ENCODE measurements around the gene CAMK1D.
"Not testable (repeated sequence)": the region's sequence is repeated elsewhere in the genome, so short reads cannot be mapped to it uniquely, and the experiment has no call there.

The CAMK1D gene

DNA sequence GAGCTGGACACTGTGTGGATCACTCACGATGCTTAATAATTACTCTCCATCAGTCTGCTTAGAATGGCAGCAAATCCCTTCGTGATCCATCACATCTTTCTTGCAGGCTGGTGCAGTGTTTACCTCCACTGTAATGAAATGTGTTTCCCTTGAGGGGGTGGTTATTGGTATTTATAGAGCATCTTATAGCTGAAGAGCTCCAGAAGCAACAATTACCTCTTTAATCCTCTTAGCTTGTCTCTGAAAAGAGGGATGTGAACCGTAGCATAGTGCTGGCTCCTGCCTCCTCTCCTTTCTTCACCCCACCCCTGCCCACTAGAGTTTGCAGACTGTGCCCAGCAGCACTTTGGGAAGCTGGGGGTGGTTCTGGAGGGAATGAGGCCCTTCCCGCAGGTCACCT lies 132.6 kb downstream of the CAMK1D start:
- no peak overlapping the region for H3K4me3 ChIP-seq
- no peak overlapping the region for H3K27ac ChIP-seq

DNA sequence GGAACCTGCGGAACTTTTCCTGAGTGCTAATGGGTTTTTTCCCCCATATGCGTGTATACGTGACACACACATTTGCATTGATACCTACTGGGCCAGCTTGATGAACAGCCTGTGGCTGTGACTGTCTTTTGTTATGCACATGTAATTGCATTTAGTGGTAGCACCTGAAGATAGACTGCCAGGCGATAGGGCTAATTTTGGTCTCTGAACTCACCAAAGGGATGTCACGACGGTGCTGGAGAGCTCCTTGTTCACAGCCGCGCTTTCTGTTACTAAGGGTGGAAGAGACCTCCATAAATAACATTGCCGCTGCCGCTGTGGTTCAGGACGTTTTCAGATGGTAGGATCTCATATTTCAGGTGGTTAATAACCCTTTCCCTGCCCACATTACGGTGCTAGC lies 133.2 kb downstream of the CAMK1D start:
- H3K27ac ChIP-seq = no peak overlapping the region

DNA sequence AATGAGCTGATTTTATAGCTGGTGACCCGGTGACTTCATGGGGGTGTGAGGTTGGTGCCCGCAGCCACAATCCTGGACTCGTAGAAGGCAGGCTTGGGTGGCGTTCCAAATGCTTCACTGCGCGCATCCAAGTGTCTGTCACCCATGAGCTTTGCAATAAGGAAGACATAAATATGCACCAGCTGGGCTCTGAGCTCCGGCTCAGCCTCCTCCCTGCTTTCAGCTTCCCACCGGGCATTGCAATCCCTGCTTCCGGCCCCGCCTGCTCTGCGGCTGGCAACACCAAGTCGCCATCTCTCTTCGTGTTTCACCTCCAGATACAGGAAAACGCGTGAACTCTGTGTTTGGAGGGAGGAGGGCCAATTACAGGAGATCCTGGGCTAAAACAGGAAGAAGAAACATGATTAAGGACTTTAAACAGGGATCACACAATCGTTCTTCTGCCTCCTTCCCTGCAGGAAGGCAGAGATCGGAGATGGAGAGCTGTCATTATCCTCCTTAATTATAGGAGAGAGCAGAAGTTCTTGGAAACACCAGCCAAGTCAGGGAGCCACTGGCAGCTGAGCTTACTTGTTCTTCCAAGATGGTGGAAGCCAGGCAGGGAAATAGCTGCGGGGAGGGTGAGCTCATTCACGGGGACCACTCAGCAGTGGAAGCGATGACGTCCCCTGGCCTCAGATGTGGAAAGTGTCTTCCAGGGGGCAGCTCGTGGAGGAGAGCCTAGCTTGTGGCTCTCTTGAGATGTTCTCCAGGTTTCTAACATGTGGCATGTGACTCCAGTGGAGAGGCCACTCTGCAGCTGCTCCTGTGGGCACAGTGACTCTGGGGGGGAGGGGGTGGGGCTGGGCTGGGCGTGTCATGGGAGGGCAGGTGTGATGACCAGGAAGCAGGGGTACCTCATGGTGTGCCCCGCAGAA lies 134.9 kb downstream of the CAMK1D start:
- no peak overlapping the region for H3K4me3 ChIP-seq
- H3K27ac ChIP-seq = peak overlapping the region in 2 of 21 experiments; percentile 23 to 33

More for the DNA sequence above, 133.2 kb downstream of the CAMK1D start:
- no peak overlapping the region for H3K4me3 ChIP-seq

DNA sequence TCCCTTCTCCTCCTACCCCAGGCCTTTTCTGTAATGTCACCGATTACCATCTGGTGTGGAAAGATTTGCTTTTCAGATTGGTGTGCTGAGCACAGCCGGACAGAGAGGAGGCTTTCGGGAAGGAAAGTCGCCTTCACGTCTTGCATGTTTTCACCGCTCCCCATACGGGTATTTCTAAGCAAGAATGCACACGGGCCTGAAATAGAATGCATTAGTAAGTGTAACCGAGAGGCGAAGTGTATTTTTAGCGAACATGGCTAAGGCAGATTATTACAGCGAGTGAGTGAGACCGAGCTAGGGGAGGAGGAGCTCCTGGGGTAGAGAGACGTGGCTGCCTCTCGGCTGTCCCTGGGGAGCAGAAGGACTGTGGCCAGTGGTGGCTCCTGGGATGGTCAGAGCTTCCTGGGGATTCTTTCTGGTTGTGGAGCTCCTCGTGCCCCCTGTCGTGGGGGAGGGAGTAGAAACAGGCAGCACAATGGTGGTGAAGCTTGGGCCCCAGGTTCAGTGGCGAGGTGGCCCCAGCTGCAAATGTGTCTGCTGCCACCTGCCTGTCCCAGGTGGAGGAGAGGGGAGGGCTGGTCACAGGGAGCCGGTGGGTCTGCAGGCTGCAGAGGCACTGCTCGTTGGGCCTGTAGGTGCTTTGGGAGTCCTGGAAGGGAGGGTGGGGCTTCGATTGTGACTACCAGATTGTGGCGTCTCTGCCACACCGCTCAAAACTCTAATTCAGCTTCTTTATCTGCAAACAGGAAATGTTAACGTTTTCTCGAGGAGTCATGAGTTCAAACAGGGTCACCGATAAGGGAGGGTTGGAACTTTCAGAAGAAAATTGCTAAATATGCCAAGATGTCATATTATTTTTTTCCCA lies 135.8 kb downstream of the CAMK1D start:
- peak overlapping the region in 1 of 21 experiments; percentile 33 for H3K27ac ChIP-seq

DNA sequence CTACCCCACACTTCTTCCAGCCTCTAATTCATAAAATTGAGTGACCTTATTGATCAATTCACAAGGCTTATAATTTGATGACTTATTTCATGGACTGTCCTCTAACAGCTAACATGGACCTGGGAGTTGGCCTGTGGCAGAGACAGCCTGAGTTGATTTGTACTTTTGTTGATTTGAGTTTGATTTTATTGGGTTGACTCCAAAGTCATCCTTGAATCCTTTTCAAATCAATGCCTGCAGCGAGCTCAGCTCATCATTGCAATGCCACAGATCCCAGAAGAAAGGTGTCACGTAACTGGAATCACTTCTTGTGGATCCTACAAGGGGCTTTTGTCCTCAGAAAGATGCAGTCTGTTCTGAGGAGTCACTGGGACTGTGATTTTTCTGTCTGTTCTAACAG lies 138.0 kb downstream of the CAMK1D start:
- no peak overlapping the region for H3K27ac ChIP-seq
- H3K4me3 ChIP-seq = no peak overlapping the region

More for the DNA sequence above, 135.8 kb downstream of the CAMK1D start:
- no peak overlapping the region for H3K4me3 ChIP-seq

DNA sequence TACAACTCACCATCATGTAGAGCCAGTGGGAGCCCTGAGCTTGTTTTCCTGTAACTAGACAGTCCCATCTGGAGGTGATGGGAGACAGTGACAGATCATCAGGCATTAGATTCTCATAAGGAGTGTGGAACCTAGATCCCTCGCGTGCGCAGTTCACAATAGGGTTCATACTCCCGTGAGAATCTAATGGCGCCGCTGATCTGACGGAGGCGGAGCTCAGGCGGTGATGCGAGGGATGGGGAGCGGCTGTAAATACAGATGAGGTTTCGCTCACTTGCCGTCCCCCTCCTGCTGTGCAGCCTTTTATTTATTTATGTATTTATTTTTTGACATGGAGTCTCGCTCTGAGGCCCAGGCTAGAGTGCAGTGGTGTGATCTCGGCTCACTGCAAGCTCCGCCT lies 139.3 kb downstream of the CAMK1D start:
- Histone ChIP-seq H3K27ac (no peak overlapping the region), H3K4me3 (no peak overlapping the region)

DNA sequence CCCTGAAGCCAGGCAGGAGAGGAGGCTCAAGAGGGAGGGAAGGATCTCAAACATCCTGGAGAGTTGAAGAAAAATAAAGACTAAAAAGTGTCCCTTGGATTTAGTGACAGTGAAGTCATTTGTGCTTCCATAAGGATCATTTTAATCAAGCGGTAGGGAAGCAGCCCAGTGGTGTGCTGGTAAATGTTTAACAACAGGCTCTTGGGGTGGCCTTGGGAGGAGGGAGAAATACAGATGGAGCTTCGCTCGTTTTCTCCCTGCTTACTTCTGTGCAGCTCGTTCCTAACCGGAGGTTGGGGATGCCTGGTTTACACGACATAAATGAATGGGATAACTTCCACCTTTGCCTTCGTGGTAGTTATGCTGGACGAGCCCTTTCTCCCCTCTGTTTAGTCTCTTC lies 140.0 kb downstream of the CAMK1D start:
- Histone ChIP-seq H3K4me3 (no peak overlapping the region), H3K27ac (no peak overlapping the region)

DNA sequence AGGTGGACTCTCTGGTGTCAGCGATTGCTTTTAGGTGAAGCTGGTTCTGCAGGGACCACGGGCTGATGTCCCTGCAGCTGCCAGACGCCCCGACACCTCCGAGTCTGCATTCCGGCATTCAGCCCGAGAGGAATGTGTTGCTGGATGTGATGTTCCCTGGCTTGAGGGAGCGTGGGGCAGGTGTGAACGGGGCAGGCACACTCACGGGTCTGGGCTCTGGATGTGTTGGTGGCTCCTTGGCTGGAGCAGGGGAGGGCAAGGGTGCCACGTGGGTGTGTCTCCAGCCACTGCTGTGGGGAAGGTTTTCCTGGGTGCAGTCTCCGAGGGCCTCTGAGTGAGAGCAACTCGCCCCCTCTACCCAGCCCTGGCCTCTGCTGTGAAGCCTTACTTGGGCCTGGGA lies 140.5 kb downstream of the CAMK1D start:
- Histone ChIP-seq H3K27ac (no peak overlapping the region), H3K4me3 (no peak overlapping the region)

DNA sequence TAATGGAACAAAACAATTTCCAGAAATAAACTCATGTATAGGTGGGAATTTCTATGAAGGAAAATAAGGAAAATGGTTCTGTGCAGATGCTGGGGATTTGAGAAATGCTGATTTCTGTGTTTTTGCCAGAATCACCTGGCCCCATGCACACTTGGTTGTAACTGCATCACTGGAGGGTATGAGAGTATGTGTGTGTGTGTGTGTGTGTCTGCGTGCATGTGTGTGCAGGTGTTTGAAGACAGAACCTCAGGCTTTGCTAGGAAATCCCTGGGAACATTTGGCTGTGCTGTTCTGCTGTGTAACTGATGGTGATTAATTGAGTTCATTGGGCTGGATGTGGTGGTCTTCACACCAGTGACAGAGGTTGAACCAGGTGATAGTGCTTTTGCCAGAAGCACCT lies 141.6 kb downstream of the CAMK1D start:
- no peak overlapping the region for H3K4me3 ChIP-seq

DNA sequence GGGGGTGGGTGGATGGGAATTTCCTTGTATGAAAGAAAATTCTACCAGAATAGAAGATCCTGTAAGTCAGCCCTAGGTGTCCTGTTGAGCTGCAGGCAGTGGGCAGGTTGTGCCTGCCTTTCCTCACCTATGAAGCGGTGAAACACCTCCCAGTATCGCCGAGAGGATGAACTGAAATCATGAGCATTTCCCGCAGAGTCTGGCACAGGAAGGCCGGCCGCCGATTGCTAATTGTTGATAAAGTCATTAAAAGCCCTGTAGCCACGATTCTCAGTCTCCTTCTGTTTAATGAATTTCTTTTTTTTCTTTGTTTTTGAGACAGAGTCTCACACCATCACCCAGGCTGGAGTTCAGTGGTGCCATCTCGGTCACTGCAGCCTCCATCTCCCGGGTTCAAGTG lies 142.1 kb downstream of the CAMK1D start:
- Histone ChIP-seq H3K4me3 (no peak overlapping the region), H3K27ac (no peak overlapping the region)

More for the DNA sequence above, 141.6 kb downstream of the CAMK1D start:
- H3K27ac ChIP-seq = no peak overlapping the region

DNA sequence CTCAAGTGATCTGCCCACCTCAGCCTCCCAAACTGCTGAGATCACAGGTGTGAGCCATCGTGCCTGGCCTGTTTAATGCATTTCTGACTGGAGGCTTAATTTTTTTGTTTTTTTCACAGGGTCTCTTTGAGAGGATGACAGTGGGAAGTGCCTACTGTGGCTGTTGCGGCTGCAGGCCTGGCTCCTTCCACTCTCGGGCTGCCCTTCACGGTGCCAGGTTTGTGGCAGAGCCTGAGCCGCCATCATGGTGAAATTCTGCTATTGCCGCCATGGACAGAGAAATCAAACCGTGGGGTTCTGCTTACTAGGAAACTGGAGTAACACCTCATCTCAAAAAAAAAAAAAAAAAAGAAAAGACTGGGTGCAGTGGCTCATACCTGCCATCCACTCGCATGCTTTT lies 142.7 kb downstream of the CAMK1D start:
- no peak overlapping the region for H3K27ac ChIP-seq
- H3K4me3 ChIP-seq = no peak overlapping the region

DNA sequence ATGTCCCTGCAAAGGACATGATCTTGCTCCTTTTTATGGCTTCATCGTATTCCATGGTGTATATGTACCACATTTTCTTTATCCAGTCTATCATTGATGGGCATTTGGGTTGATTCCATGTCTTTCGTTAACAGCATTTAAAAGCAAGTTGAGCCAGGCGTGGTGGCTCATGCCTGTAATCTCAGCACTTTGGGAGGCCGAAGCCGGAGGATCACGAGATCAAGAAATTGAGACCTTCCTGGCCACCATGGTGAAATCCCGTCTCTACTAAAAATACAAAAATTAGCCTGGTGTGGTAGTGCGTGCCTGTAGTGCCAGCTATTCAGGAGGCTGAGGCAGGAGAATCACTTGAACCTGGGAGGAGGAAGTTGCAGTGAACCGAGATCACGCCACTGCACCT lies 147.7 kb downstream of the CAMK1D start:
- not testable (repeated sequence) for H3K27ac ChIP-seq, H3K4me3 ChIP-seq

DNA sequence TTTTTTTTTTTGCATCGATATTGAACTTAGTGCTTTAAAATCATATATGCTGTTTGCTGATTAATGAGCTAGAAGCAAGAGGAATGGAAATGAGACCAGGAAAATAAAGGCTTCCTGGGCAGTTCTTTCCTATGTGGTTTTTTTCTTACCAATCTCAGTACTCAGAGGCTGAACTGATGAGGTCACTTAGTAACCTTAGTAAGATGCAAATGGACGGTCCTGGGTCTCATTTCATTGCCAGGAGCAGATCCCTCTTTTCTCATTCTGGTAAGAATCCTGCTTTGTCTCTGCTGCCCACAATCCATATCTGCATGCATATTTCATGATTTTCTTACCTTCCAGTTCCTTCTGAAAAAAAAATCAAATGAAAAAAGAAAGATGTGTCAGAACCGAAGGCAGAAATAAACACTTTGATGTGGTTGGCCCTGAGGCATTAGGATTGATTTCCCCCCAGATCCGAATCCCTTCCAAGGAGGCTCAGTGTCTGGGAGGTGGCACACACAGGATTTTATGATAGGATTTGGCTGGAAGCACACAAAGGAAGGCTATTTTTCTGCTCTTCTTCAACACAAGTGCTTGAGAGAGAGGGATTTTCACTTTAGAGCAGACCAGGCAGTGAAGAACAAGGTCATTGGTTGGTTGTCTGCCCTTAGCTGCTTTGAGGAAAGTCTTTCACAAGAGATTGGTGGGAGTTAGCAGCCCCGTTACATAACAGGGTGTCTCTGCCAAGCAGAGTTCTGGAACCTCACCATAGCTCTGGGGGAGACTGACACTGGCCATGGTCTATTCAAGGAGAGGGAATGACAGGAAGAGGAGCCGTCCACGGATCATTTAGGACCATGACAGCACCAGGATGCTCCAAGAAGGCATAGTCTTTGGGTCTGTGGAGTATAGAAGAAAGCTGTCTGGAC lies 150.0 kb downstream of the CAMK1D start:
- Histone ChIP-seq H3K27ac (peak overlapping the region in 1 of 21 experiments; percentile 19), H3K4me3 (no peak overlapping the region)

DNA sequence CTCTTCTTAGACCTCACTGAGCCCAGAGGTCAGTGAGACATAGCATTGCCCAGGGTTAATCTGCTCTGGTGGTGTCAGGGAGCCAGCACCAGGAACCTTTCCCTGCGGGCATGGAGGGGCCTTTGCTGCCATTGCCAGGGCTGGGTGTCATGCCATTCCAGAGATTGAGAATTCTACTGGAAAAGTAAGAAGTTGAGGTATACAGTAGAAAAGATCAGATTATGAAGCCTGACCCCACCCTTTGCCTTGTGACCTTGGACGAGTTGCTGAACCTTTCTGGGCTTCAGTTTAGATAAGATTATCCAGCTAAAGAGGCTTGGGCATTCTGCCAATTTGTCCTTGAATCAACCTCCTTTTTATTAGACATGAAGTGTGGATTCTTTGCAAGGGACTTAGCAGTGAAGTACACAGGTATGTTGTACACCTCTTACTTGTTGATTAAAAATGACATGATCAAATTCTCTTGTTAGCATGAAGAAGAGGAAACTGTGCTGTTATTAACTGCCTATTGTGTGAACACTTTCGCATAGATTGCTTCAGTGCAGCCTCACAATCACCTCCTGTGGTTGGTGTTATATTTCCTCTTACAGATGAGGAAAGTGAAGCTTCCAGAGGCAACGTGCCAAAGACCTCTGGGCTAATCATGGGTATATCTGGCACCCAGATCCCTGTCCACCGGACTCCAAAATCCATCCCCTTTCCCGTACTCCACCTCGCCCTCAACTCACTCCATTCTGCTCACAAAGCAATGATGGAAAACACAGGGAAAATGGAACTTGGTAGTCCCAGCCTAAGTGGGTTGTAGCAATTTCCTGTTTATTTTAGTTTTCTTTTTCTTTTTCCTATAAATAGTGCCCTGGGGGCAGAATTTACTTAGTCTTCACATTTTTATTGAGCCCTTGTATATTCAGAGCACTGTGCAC lies 151.3 kb downstream of the CAMK1D start:
- Histone ChIP-seq H3K27ac (peak overlapping the region in 2 of 21 experiments; percentile 3 to 5), H3K4me3 (no peak overlapping the region)

DNA sequence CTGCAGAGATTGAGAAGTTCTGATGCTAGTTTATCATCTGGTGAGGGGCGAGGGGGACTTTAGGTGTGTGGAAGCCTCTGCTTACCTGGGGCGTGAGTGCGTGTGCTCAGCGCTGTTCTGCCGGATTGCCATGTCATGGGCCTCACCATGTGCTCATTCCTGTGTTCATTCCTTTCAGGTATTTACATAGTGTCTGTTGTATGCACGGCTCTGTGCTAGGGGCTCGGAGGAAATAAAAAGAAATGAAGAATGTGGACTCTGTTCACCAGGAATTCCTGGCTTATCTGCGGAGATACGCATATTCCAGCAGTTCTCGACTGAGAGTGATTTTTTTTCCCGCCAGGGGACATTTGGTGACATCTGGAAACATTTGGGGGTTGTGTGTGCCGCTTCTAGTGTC lies 152.0 kb downstream of the CAMK1D start:
- H3K4me3 ChIP-seq = no peak overlapping the region
- H3K27ac ChIP-seq = peak overlapping the region in 2 of 21 experiments; percentile 3 to 5

DNA sequence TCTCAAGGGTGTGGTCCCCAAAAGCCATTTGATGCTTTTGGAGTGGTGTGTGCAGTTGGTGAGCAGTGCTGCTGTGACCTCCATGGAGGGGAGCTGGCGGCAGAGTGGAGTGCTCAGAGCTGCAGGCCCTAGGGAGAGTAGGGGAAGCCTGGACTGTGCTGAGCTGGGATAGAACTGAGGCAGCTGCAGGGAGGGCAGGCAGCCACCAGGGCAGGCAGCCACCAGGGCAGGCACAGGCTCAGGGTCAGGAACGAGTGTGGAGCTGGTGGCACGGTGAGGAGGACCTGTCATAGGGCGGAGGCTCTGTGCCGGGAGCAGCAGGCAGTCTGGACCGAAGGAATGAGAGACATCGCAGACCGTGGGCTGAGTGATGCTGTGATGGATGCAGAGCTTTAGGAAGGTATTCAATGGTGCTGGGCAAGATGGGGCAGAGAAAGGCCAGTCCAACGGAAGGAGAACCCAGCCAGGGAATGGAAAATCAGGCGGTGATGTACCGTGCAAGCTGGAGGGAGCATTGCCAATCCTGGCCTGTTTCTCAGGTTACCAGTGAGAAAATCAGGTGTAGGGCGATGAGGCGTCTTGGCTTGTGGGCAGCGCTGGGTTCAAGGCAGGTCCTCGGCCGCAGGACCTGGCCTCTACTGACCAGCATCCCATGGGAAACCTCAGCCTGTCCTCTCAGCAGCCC lies 152.6 kb downstream of the CAMK1D start:
- H3K4me3 ChIP-seq = no peak overlapping the region
- H3K27ac ChIP-seq = no peak overlapping the region

DNA sequence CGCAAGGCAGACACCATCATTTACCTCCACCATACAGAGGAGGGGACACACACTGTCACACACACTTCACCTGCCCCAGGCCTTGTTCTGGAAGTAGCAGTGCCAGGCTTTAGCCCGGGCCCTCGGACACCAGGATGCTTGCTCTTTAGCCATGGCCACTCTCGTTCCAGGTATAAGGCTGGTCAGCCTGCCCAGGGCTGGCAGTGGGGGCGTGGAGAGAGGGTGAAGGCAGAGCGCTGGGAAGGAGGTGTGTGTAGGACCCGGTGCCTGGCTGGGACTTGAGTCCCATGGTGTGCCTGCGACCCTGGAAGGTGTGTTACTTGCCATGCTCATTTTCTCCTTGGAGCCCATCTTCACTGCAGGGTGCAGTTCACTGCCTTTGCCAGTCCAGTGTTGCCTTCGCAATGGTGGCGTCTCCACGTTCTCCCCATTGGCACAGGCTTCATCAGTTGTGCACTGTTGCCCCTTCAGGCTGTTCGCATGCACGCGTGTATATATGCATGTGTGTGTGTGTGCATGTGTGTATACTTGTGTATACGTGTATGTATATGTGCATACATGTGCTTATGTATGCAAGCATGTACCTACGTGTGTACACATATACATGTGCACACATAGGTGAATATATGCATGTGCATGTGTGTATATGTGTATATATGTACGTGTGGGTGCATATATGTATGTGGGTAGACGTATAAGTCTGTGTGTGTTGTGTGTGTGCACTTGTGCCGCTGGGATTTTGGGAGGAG lies 153.4 kb downstream of the CAMK1D start:
- Histone ChIP-seq H3K27ac (no peak overlapping the region), H3K4me3 (no peak overlapping the region)
